Vein endothelial cell (primary cell): ENCODE results near the gene PAOX. TPM values are rescaled to one million over a fixed set of nuclear protein-coding genes. Genes with fewer than 3 reads are reported as not detected.

Experiments used
- small RNA-seq: library from RNA; depleted of rRNA; stranded (forward); fragments of <200 nt; gene quantifications from one replicate; pipeline ENCODE3, GENCODE V24; 2012
- total RNA-seq: library from RNA; depleted of rRNA; stranded (reverse); fragments of >200 nt; gene quantifications from 2 replicates; pipeline ENCODE4 v1.2.3, GENCODE V29; 2012

The PAOX gene
- 4.8 and 5.9 TPM in 2 replicates for total RNA-seq

DNA sequence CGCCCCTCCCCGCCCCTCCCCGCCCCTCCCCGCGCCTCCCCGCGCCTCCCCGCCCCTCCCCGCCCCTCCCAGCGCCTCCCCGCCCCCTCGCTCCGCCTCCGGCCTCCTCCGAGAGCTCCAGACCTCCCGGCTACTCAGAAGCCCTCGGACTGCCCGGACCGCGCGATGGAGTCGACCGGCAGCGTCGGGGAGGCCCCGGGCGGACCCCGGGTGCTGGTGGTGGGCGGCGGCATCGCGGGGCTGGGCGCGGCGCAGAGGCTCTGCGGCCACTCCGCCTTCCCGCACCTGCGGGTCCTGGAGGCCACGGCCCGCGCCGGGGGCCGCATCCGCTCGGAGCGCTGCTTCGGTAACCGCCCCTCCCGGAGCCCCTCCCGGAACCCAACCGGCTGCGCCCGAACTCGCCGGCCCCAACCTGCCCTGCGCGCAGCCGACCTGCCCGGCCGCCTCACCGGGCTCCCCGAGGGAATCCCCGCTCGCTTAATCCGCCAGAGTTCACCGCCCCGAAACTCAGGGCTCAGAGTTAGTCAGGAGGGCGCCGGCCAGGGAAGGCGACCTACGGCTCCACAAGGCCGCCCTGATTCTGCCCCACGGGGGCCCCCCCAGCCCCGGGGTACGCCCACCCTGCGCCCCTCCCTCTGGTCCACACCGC, at the start of gene PAOX:
Gene PAOX, plus strand, starts transcription at position 111 of the 649 bp plus-strand sequence. Its CDS starts 55 bp downstream, at position 166.

DNA sequence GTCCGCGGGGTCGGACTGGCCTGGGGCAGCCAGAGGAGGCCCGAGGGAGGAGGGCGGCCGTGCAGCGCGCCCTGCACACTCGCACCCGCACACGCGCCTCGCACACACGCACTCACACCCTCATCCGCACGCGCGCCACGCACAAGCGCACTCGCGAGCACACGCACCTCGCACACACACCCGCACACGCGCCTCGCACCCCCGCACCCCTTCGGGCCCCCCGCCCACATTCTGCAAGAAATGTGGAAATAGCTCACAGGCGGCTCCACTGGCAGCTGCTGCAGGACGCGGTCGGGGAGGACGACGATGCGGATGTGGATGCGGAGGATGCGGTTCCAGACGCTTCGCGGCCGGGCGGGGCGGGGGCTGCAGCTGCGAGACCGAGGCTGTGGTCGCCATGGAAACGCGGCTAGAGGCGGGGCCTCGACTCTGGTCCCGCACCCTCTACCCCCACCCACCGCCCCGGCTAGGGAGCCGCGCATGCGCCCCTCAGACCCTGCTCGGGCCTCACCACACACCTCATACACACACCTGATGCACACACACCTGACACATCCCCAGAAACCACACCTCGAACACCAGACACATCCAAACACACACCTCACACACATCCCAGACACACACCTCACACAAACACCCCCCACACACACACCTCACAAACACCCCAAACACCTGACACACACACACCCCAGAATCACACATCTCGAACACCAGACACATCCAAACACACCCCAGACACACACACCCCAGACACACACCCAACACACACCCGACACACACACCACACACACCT, 42.3 kb upstream of the PAOX start, which contains the start of gene CALY:
Gene CALY, minus strand, starts transcription at position 320 of the 793 bp plus-strand sequence. CDS start 7,907 bp downstream, outside the sequence.

DNA sequence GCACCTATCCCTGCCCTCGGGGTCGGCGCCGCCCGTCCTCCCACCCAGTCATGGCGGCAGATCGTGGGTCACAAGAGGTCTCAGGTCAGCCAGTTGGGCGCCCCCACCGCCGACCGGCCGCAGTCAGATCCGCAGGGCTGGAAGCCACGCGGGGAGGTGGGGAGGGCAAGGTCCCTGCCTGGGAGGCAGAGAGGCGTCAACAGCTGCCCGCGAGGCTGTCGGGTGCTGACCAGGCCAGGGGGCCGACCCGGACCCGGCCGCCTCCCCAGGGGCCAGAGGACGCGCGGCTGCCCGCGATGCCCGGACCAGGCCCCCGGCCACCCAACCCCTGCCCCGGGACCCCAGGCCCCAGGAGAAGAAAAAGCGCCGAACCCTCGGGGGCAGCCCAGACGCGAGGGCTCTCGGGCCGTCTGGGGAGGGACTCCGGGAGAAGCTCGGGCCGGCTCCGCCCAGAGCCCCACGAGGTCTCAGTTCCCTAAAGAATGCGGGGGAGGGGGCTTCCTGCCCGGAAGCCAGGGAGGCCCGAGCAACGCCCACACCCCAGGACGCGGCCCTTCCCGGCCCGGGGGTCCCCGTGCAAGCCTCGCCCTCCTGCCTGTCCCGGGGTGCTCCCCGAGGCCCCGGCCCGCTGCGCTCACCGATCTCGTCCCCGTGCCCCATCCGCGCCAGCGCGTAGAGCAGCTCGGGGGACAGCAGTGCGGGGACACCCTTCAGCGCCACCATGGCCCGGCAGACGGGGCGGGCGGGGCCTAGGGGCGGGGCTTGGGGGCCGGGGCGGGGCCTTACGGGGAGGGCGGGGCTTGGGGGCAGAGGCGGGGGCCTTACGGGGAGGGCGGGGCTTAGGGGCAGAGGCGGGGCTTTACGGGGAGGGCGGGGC, 21.5 kb upstream of the PAOX start, which contains the start of gene FUOM:
Gene FUOM, minus strand, starts transcription at position 735 of the 877 bp plus-strand sequence. Its CDS starts 12 bp downstream, at position 723.

DNA sequence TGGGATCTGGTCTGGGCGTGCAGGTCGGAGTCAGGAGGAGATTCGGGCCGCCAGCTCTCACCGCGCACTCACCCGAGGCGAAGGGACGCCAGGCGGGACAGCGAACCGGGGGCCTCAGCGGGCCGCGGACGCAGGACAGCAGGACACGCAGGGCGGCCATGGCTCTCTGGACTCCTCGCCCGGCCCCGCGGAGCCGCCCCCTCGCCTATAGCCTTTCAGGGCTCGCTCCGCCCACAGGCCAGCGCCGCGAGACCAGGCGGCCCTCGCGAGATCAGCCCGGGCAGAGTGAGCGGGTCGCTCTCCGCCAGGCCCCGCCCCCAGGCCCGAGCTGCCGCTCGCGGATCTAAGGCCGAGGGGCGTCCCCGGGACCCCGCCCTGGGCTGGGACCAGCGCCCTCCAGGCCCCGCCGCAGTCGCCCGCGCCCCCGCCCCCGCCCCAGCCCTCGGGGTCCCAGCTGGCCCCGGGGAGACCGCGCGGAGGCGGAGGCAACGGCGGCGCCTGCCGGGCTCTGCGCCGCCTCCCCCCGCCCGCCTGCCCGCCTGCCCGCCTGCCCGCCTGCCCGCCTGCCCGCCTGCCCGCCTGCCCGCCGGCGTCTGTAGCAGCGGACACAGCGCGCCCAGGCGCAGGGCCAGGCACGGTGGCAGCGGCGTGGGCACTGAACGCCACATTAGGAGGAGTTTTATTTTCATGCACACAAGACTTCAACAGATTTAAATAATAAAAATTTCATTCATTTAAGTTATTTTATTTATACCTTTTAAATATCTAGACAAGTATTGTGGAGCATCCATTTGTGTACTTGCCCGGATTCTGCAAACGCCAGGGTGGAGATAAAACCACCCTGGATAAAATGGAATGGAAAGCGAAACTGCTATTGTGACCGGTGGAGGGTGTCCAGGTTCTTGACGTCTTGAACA, 5.6 kb upstream of the PAOX start, which contains the start of gene ECHS1:
Gene ECHS1, minus strand, starts transcription at position 181 of the 917 bp plus-strand sequence. Its CDS starts 21 bp downstream, at position 160.

DNA sequence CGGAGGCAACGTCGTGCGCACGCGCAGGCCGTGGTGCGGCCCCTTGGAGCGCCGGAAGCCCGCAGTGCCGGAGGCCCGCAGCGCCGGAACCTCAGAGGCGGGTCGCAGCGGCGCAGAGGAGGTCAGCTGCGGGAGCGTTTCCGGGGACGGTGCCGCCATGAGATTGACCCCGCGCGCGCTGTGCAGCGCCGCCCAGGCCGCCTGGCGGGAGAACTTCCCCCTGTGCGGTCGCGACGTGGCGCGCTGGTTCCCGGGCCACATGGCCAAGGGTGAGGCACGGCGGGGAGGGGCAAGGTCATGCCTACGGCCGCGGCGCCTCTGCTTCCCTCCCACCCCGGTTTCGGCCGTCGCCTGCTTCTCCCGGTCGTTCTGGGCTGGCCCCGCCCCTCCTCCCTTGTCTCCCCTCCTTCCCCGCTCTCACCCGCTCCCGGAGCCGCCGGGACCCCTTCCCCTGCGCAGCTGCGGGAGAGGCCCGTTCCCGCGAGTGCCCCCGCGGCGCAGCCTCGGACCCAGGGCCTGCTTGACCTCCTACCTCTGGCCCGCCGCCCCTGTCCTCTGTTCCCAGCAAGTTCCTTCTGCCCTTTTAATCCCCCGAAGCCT, 15.1 kb downstream of the PAOX start, which contains the start of gene MTG1:
Gene MTG1, plus strand, starts transcription at position 94 of the 600 bp plus-strand sequence. Its CDS starts 64 bp downstream, at position 158.

DNA sequence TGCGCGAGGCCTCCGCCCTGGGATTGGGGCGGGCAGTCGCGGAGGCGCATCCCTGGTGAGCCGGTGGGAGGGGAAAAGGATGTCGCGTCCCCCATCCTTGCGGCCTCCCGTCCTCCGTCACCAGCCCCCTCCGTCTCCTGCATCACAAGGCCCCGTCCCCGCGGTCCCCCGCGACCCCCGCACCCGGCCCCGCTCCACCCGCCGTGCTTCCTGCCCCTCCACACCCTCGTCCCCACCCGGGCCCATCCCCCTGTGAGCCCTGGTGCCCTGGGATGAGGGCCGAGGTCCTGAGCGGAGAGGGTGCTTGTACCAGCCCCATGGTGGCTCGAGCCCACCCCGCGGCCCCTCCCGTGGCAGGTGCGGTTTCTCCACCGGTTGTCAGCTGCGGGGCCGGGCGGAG, 45.5 kb downstream of the PAOX start, which contains the start of gene SPRN:
Gene SPRN, minus strand, starts transcription at position 25 of the 400 bp plus-strand sequence. CDS start 944 bp downstream, outside the sequence.

Small RNAs within 50 kb of the gene (small RNA-seq; reads per million reads assigned to genes)
- gene AL360181.4 = not detected
- not detected for gene BANF1P2
- gene MIR3944 = 0.32 reads per million, percentile 11 among the genes with 10 or more reads in this experiment

Other genes starting within 250 kb of the PAOX start
- gene KNDC1, start 219.0 kb upstream of the PAOX start, total RNA-seq = not detected in 2 replicates
- not detected in 2 replicates for gene UTF1, start 149.0 kb upstream of the PAOX start, total RNA-seq
- gene VENTX, start 141.4 kb upstream of the PAOX start, total RNA-seq = not detected in 2 replicates
- gene ADAM8, start 102.4 kb upstream of the PAOX start, total RNA-seq = 0.33 and 0.57 TPM in 2 replicates
- gene TUBGCP2, start 70.4 kb upstream of the PAOX start, total RNA-seq = 51.9 and 62.6 TPM in 2 replicates
- gene ZNF511, start 70.3 kb upstream of the PAOX start, total RNA-seq = 26.1 and 31.9 TPM in 2 replicates
- gene CALY, start 42.4 kb upstream of the PAOX start, total RNA-seq = not detected in 2 replicates
- gene PRAP1, start 31.9 kb upstream of the PAOX start, total RNA-seq = not detected in 2 replicates
- gene FUOM, start 21.2 kb upstream of the PAOX start, total RNA-seq = 22.4 and 28.4 TPM in 2 replicates
- 79.3 and 83.0 TPM in 2 replicates for gene ECHS1, start 5.9 kb upstream of the PAOX start, total RNA-seq
- 35.3 and 40.5 TPM in 2 replicates for gene MTG1, start 14.9 kb downstream of the PAOX start, total RNA-seq
- not detected in 2 replicates for gene SPRN, start 45.4 kb downstream of the PAOX start, total RNA-seq
- 1.3 and 1.6 TPM in 2 replicates for gene SCART1, start 74.7 kb downstream of the PAOX start, total RNA-seq
- 0.76 and 1.3 TPM in 2 replicates for gene CYP2E1, start 148.1 kb downstream of the PAOX start, total RNA-seq
- gene SYCE1, start 186.3 kb downstream of the PAOX start, total RNA-seq = 0.33 TPM in 1 of 2 replicates, not detected in the other
- gene FRG2B, start 247.5 kb downstream of the PAOX start, total RNA-seq = not detected in 2 replicates